Activated CD8-positive, alpha-beta T cell treated with anti-CD3 and anti-CD28 coated beads, Interleukin-2, amount 10 ng/mL, durations not matched to agents 7 days and 5 days (primary cell): ENCODE results near the gene SKAP1. TPM values are rescaled to one million over a fixed set of nuclear protein-coding genes. Genes with fewer than 3 reads are reported as not detected.

Experiments
- ATAC-seq: fragments of 150-1000 bp; cut with Tn5 transposase; one replicate; pipeline ENCODE4 v1.10.0; 2021; ENCODE audit warnings: moderate library complexity
- CTCF ChIA-PET: fragments of 350-600 bp; sonication (Branson Sonifier 250); formaldehyde crosslinking; loops from one replicate; lab custom pipeline; 2021; ENCODE audit warnings: antibody characterized with exemption; lab: Charles Lee
- POLR2A ChIA-PET: fragments of 350-600 bp; sonication (Branson Sonifier 250); formaldehyde crosslinking; loops from one replicate; lab custom pipeline; 2021; ENCODE audit warnings: antibody characterized with exemption; lab: Charles Lee
- DNase-seq: peaks from one replicate; pipeline ENCODE4 v3.0.0-alpha.2; 2020
- H3K27ac Mint-ChIP-seq: one replicate; pipeline ENCODE4 v1.8.0; 2021; ENCODE audit warnings: mild to moderate bottlenecking, mixed read lengths
- H3K27me3 Mint-ChIP-seq: one replicate; pipeline ENCODE4 v1.8.0; 2021; ENCODE audit warnings: low read depth, mixed read lengths
- H3K36me3 Mint-ChIP-seq: one replicate; pipeline ENCODE4 v1.8.0; 2021; ENCODE audit warnings: low read depth, mixed read lengths
- H3K4me1 Mint-ChIP-seq: one replicate; pipeline ENCODE4 v1.8.0; 2021; ENCODE audit warnings: low read depth, mixed read lengths
- H3K4me3 Mint-ChIP-seq: one replicate; pipeline ENCODE4 v1.8.0; 2021; ENCODE audit warnings: mild to moderate bottlenecking, mixed read lengths
- H3K9me3 Mint-ChIP-seq: one replicate; pipeline ENCODE4 v1.8.0; 2022; ENCODE audit warnings: mixed read lengths; ENCODE audit not compliant: insufficient read depth
- microRNA-seq: library from miRNA; unstranded; fragments of <30 nt; microRNA quantifications from one replicate; pipeline ENCODE4 v1.2.0, GENCODE V29; 2022
- total RNA-seq, 2 experiments: library from RNA; stranded (reverse); gene quantifications; one replicate each; pipeline ENCODE4 v1.2.3, GENCODE V29; 2021

SKAP1 gene
- total RNA-seq, 2 experiments from 2014 or later = 93.8 to 94.1 TPM

DNA sequence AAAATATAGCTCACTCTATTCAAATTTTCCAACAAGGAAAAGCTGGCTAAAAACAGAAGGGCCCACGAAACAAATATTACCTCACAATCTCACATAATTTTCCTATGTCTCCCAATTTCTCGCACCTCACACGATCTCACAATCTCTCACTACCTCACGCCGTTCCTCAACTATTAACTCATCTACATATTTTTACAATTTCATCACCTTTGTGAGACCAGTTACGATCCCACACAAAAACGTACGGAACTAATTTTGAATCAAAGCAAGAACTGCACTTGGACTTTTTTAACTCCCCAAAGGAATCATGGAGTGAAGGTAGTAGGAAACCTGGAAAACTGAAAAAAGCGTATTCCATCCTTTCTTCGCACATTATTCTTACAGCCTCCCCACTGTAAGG lies 329.9 kb downstream of the SKAP1 start:
- no peak for ATAC-seq
- no peaks in the 10 kb centered on the region for H3K27me3 Mint-ChIP-seq
- H3K36me3 Mint-ChIP-seq = peaks cover 20% of the 10 kb centered on the region
- ChIA-PET CTCF (interaction anchor here (1.2 to 8.2 kb wide), 4 partner anchors 12 to 32 kb away, joined by 3 to 89 read pairs (median 6); no protein-coding TSS in a partner anchor), POLR2A (interaction anchor here (1.5 kb wide), 1 partner anchor 52 kb away, joined by 3 read pairs; the partner anchor contains the start of gene NFE2L1)
- no peak overlapping the region for H3K27ac Mint-ChIP-seq
- H3K4me3 Mint-ChIP-seq = peak overlapping the region; percentile 99
- peaks cover 13% of the 10 kb centered on the region for H3K9me3 Mint-ChIP-seq
- no peak for DNase-seq
- peaks cover 56% of the 10 kb centered on the region for H3K4me1 Mint-ChIP-seq

DNA sequence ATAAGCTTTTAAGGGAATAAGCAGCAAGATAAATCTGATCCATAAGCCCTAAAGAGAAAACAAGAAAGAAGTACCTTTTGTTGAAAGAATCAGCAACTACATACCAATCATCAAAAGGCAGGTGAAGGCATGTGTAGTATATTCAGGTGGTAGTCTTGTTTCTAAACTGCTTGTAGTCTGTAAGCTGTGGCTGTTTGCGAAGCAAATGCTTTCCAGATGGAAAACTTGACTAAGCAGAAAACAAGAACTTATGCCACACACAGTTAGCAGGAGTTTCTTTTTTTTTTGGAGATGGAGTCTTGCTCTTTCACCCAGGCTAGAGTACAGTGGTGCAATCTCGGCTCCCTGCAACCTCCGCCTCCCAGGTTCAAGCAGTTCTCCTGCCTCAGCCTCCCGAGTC lies 334.4 kb downstream of the SKAP1 start:
- H3K4me3 Mint-ChIP-seq = no peak overlapping the region
- H3K9me3 Mint-ChIP-seq = no peaks in the 10 kb centered on the region
- H3K36me3 Mint-ChIP-seq = peaks cover 9% of the 10 kb centered on the region
- DNase-seq (no peak), ATAC-seq (no peak)
- CTCF ChIA-PET = interaction anchor here (1.5 to 8.2 kb wide), 5 partner anchors 9 to 70 kb away, joined by 4 to 89 read pairs (median 30); partner anchors contain the start of gene SNX11
- H3K4me1 Mint-ChIP-seq = peaks cover 22% of the 10 kb centered on the region
- no peaks in the 10 kb centered on the region for H3K27me3 Mint-ChIP-seq
- H3K27ac Mint-ChIP-seq = no peak overlapping the region
- POLR2A ChIA-PET = interaction anchor here (2.9 kb wide), 1 partner anchor 12 kb away, joined by 14 read pairs; the partner anchor contains the start of gene SNX11

DNA sequence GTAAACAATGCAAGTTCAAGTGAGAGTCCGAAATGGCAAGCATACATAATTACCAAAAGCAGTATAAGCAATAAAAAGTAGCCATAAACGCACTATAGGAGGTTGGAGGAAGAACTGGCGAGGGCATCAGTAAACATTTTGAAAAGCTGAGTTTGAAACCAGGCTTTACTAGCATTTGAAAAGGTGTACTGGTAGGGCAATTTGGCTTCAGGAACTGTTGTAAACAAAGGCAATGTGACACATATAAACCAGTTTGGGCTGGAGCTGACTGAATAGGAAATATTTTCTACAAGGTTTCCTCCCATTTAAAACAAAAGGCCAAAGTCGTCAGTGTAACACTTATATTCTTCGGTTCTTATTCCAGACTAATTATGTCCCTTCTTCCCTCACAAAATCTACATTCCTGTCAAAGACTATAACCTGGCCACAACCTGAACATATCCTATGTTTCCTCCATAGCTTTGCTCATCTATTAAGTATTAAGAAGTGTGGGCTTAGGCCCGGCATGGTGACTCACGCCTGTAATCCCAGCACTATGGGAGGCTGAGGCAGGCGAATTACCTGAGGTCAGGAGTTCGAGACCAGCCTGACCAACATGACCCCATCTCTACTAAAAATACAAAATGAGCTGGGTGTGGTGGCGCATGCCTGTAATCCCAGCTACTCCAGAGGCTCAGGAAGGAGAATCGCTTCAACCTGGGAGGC lies 336.5 kb downstream of the SKAP1 start:
- CTCF ChIA-PET = interaction anchor here (0.8 to 1.1 kb wide), 4 partner anchors 13 to 80 kb away, joined by 3 to 5 read pairs (median 4); no protein-coding TSS in a partner anchor
- POLR2A ChIA-PET = interaction anchor here (1.0 kb wide), 1 partner anchor 12 kb away, joined by 3 read pairs; no protein-coding TSS in a partner anchor
- no peak for ATAC-seq
- H3K36me3 Mint-ChIP-seq = peaks cover 7% of the 10 kb centered on the region
- no peaks in the 10 kb centered on the region for H3K27me3 Mint-ChIP-seq
- H3K4me1 Mint-ChIP-seq = peaks cover 11% of the 10 kb centered on the region
- no peaks in the 10 kb centered on the region for H3K9me3 Mint-ChIP-seq
- DNase-seq = no peak
- no peak overlapping the region for H3K27ac Mint-ChIP-seq
- no peak overlapping the region for H3K4me3 Mint-ChIP-seq

DNA sequence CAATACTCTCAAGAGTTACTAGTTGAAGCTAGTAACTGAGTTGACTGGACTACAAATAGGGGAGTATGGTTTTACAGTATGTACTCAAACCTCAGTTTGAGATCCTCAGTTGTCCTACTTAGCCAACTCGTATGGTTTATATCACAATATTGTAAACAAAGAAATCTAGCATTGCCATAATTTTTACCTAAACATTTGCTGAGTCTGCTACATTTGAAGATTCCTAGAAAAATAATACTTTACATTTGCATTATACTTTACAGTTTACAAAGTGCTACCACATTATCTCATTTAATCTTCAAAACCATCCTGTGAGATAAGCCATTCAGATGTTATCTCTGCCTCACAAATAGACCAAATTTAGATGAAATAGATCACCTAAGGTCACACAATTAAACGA lies 345.1 kb downstream of the SKAP1 start:
- ATAC-seq (no peak), DNase-seq (no peak)
- H3K27me3 Mint-ChIP-seq = no peaks in the 10 kb centered on the region
- H3K4me1 Mint-ChIP-seq = peaks cover 7% of the 10 kb centered on the region
- H3K9me3 Mint-ChIP-seq = no peaks in the 10 kb centered on the region
- POLR2A ChIA-PET = no interaction called here
- CTCF ChIA-PET = interaction anchor here (1.1 to 5.9 kb wide), 2 partner anchors 12 to 49 kb away, joined by 3 to 38 read pairs; no protein-coding TSS in a partner anchor
- no peak overlapping the region for H3K27ac Mint-ChIP-seq
- no peak overlapping the region for H3K4me3 Mint-ChIP-seq
- peaks cover 3% of the 10 kb centered on the region for H3K36me3 Mint-ChIP-seq

Small RNA genes lying within 50 kb of the gene (microRNA-seq; reads per million reads assigned to microRNA genes)
- not detected for gene MIR1203

Other genes with a start within 250 kb of the SKAP1 start
- gene HOXB1, start 100.8 kb upstream of the SKAP1 start, total RNA-seq = not detected
- 10 to 100 TPM; 15.7 to 17.7 TPM for gene HOXB2, start 114.9 kb upstream of the SKAP1 start, total RNA-seq
- gene HOXB4, start 148.1 kb upstream of the SKAP1 start, total RNA-seq = 1 to 10 TPM; 5.7 to 6.1 TPM
- gene HOXB3, start 160.0 kb upstream of the SKAP1 start, total RNA-seq = 10 to 100 TPM in 1 of 2 experiments, 1 to 10 TPM in 1; 8.2 to 10.3 TPM
- not detected for gene HOXB5, start 163.6 kb upstream of the SKAP1 start, total RNA-seq
- not detected for gene HOXB6, start 174.8 kb upstream of the SKAP1 start, total RNA-seq
- gene HOXB7, start 180.8 kb upstream of the SKAP1 start, total RNA-seq = under 1 TPM; 0.87 to 0.91 TPM
- gene HOXB8, start 185.1 kb upstream of the SKAP1 start, total RNA-seq = not detected
- gene HOXB9, start 196.1 kb upstream of the SKAP1 start, total RNA-seq = under 1 TPM; 0.37 to 0.65 TPM